Neural cell (in vitro differentiated cells): ENCODE measurements around the gene ACD. TPM values are rescaled to one million over a fixed set of nuclear protein-coding genes. Genes with fewer than 3 reads are reported as not detected.

Experiments
- H2AFZ ChIP-seq: fragments of 200-600, 300-800 bp; sonication (generic), shearing (Covaris generic); 2 replicates; pipeline ENCODE4 v1.6.0; 2014; ENCODE audit warnings: low read depth, mild to moderate bottlenecking, antibody characterized with exemption, low read length, moderate library complexity
- H3F3A ChIP-seq: fragments of 200-600 bp; shearing (Covaris generic); 2 replicates; pipeline ENCODE4 v1.6.1; 2016; ENCODE audit warnings: mild to moderate bottlenecking, moderate library complexity, mixed read lengths, antibody characterized with exemption, low read length; ENCODE audit not compliant: insufficient read depth, poor library complexity, severe bottlenecking
- H3K27ac ChIP-seq: fragments of 200-600, 300-800 bp; sonication (generic), shearing (Covaris generic); 2 replicates; pipeline ENCODE4 v1.5.1; 2014; ENCODE audit warnings: mild to moderate bottlenecking, low read length, moderate library complexity
- H3K27me3 ChIP-seq: fragments of 300-800, 200-600 bp; sonication (generic), shearing (Covaris generic); 2 replicates; pipeline ENCODE4 v1.6.0; 2014; ENCODE audit warnings: mild to moderate bottlenecking, low read depth, low read length, moderate library complexity; ENCODE audit not compliant: insufficient read depth
- H3K36me3 ChIP-seq: fragments of 300-800, 200-600 bp; sonication (generic), shearing (Covaris generic); 2 replicates; pipeline ENCODE4 v1.5.1; 2014; ENCODE audit warnings: mild to moderate bottlenecking, antibody characterized with exemption, low read length, moderate library complexity; ENCODE audit not compliant: insufficient read depth
- H3K4me2 ChIP-seq: fragments of 300-800, 200-600 bp; sonication (generic), shearing (Covaris generic); 2 replicates; pipeline ENCODE4 v1.6.0; 2014; ENCODE audit warnings: mild to moderate bottlenecking, low read length
- H3K4me3 ChIP-seq: fragments of 300-800, 200-600 bp; sonication (generic), shearing (Covaris generic); 2 replicates; pipeline ENCODE4 v1.5.1; 2014; ENCODE audit warnings: mild to moderate bottlenecking, low read length, moderate library complexity
- H3K79me2 ChIP-seq: fragments of 200-600 bp; shearing (Covaris generic); replicated peaks from 2 replicates; pipeline ENCODE4 v1.6.0; 2014; ENCODE audit warnings: mild to moderate bottlenecking, low read length, moderate library complexity; ENCODE audit not compliant: insufficient read depth
- H3K9ac ChIP-seq: fragments of 300-800, 200-600 bp; sonication (generic), shearing (Covaris generic); 2 replicates; pipeline ENCODE4 v1.6.1; 2016; ENCODE audit warnings: mild to moderate bottlenecking, low read length, mixed read lengths
- H3K9me2 ChIP-seq: fragments of 200-600 bp; shearing (Covaris generic); 2 replicates; pipeline ENCODE4 v1.6.1; 2016; ENCODE audit warnings: mild to moderate bottlenecking, low read length, mixed read lengths; ENCODE audit not compliant: insufficient read depth
- H3K9me3 ChIP-seq: fragments of 200-600, 300-800 bp; sonication (generic), shearing (Covaris generic); 2 replicates; pipeline ENCODE4 v1.6.1; 2016; ENCODE audit warnings: mild to moderate bottlenecking, mixed run types, low read length, moderate library complexity, mixed read lengths
- H4K20me1 ChIP-seq: fragments of 200-600 bp; shearing (Covaris generic); 2 replicates; pipeline ENCODE4 v1.6.1; 2016; ENCODE audit warnings: mild to moderate bottlenecking, mixed run types; ENCODE audit not compliant: insufficient read depth
- EP300 ChIP-seq: fragments of 450-650 bp; conservative IDR thresholded peaks from 2 replicates; pipeline ENCODE4 v1.6.1; 2014; ENCODE audit warnings: antibody characterized with exemption, mild to moderate bottlenecking, moderate library complexity; ENCODE audit not compliant: poor library complexity, severe bottlenecking
- EZH2 ChIP-seq: fragments of 200-600, 300-800 bp; shearing (Covaris generic), sonication (generic); IDR thresholded peaks from 2 replicates; pipeline ENCODE4 v1.6.1; 2014; ENCODE audit warnings: antibody characterized with exemption, low read length, borderline replicate concordance, mild to moderate bottlenecking; ENCODE audit not compliant: insufficient read depth, poor library complexity, severe bottlenecking
- POLR2AphosphoS5 ChIP-seq: IDR thresholded peaks from 2 replicates; pipeline ENCODE4 v1.6.1; 2012
- REST ChIP-seq: IDR thresholded peaks from 2 replicates; pipeline ENCODE4 v1.6.1; 2012; ENCODE audit warnings: borderline replicate concordance
- SMC3 ChIP-seq: fragments of 450-650 bp; conservative IDR thresholded peaks from 2 replicates; pipeline ENCODE4 v1.6.1; 2014; ENCODE audit warnings: antibody characterized with exemption, mild to moderate bottlenecking, moderate library complexity; ENCODE audit not compliant: poor library complexity
- TAF1 ChIP-seq: IDR thresholded peaks from 2 replicates; pipeline ENCODE4 v1.6.1; 2012; ENCODE audit warnings: low read depth
- polyA plus RNA-seq: library from polyadenylated mRNA; depleted of rRNA; stranded (reverse); fragments of >200 nt; gene quantifications from 2 replicates; pipeline ENCODE4 v1.2.3, GENCODE V29; 2014
- TF ChIP-seq, protein P1 (sequence below): fragments of 450-650 bp; IDR thresholded peaks from 2 replicates; pipeline ENCODE4 v1.5.1; 2014; ENCODE audit warnings: antibody characterized with exemption, mild to moderate bottlenecking, moderate library complexity; ENCODE audit not compliant: poor library complexity, severe bottlenecking

The ACD gene
- polyA plus RNA-seq, 1 donor from 2014 or later = 98.6 TPM

- TF ChIP-seq TAF1 = no peak
- no peaks in the 10 kb centered on the region for H3K79me2 ChIP-seq
- no peaks in the 10 kb centered on the region for H3K27me3 ChIP-seq
- H3K9me2 ChIP-seq = no peaks in the 10 kb centered on the region
- H3K4me3 ChIP-seq = no peak overlapping the region
- H2AFZ ChIP-seq = no peak overlapping the region
- no peak overlapping the region for H3K27ac ChIP-seq
- H3F3A ChIP-seq = no peaks in the 10 kb centered on the region
- no peak overlapping the region for H3K9ac ChIP-seq
- no peaks in the 10 kb centered on the region for H4K20me1 ChIP-seq
- H3K36me3 ChIP-seq = no peaks in the 10 kb centered on the region
- H3K4me2 ChIP-seq = no peak overlapping the region
- no peaks in the 10 kb centered on the region for H3K9me3 ChIP-seq
Observed at GRCh38 chr16:67674851-67675578, 15.0 kb upstream of the ACD start.

- Histone ChIP-seq H3F3A (no peaks in the 10 kb centered on the region), H3K9ac (no peak overlapping the region), H3K79me2 (no peaks in the 10 kb centered on the region), H3K27ac (no peak overlapping the region), H3K4me3 (no peak overlapping the region), H3K9me3 (no peaks in the 10 kb centered on the region), H3K27me3 (no peaks in the 10 kb centered on the region), H4K20me1 (no peaks in the 10 kb centered on the region), H3K36me3 (no peaks in the 10 kb centered on the region), H3K9me2 (no peaks in the 10 kb centered on the region), H2AFZ (no peak overlapping the region), H3K4me2 (no peak overlapping the region)
- TF ChIP-seq, protein P1, sequence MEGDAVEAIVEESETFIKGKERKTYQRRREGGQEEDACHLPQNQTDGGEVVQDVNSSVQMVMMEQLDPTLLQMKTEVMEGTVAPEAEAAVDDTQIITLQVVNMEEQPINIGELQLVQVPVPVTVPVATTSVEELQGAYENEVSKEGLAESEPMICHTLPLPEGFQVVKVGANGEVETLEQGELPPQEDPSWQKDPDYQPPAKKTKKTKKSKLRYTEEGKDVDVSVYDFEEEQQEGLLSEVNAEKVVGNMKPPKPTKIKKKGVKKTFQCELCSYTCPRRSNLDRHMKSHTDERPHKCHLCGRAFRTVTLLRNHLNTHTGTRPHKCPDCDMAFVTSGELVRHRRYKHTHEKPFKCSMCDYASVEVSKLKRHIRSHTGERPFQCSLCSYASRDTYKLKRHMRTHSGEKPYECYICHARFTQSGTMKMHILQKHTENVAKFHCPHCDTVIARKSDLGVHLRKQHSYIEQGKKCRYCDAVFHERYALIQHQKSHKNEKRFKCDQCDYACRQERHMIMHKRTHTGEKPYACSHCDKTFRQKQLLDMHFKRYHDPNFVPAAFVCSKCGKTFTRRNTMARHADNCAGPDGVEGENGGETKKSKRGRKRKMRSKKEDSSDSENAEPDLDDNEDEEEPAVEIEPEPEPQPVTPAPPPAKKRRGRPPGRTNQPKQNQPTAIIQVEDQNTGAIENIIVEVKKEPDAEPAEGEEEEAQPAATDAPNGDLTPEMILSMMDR = no peak
- TF ChIP-seq EP300 = no peak
- no peak for TF ChIP-seq SMC3
- no peak for TF ChIP-seq EZH2
- no peak for TF ChIP-seq TAF1
- TF ChIP-seq POLR2AphosphoS5 = no peak
- TF ChIP-seq REST = no peak
Observed at GRCh38 chr16:67673712-67674580, 13.9 kb upstream of the ACD start.
